ENCODE measurements around the gene AP2M1.

AP2M1 gene

GRCh38 chr3:184183679-184184078 is 9.0 kb downstream of the AP2M1 start:
- no peak for DNase-seq

GRCh38 chr3:184184546-184185230 is 10.0 kb downstream of the AP2M1 start:
- no peak for DNase-seq

GRCh38 chr3:184185461-184186183 is 11.0 kb downstream of the AP2M1 start:
- peak; percentile 99 for DNase-seq

GRCh38 chr3:184186184-184186901 is 11.7 kb downstream of the AP2M1 start, which contains the start of gene ABCF3:
Gene ABCF3, plus strand, starts transcription at chr3:184186199. Its CDS starts 9 bp downstream, at chr3:184186208.
- no peak for DNase-seq

GRCh38 chr3:184186902-184187207 is 12.2 kb downstream of the AP2M1 start:
- DNase-seq = no peak

- no peak for DNase-seq
These were observed 13.4 kb downstream of the AP2M1 start for GRCh38 chr3:184188080-184188479.

GRCh38 chr3:184189421-184189820 is 14.8 kb downstream of the AP2M1 start:
- no peak for DNase-seq

GRCh38 chr3:184192889-184193288 is 18.2 kb downstream of the AP2M1 start:
- DNase-seq = no peak

GRCh38 chr3:184193991-184194539 is 19.4 kb downstream of the AP2M1 start:
- DNase-seq = no peak

GRCh38 chr3:184196536-184196935 is 21.9 kb downstream of the AP2M1 start:
- no peak for DNase-seq

- DNase-seq = no peak
These were observed 23.9 kb downstream of the AP2M1 start for GRCh38 chr3:184198509-184198908.

- DNase-seq = no peak
These were observed 26.2 kb downstream of the AP2M1 start for GRCh38 chr3:184200825-184201224.

GRCh38 chr3:184203526-184203925 is 28.9 kb downstream of the AP2M1 start:
- DNase-seq = no peak

- no peak for DNase-seq
These were observed 34.7 kb downstream of the AP2M1 start for GRCh38 chr3:184209146-184209923.

- no peak for DNase-seq
These were observed 36.6 kb downstream of the AP2M1 start for GRCh38 chr3:184211297-184211696.

- DNase-seq = no peak
These were observed 37.1 kb downstream of the AP2M1 start for GRCh38 chr3:184211718-184212117.

- no peak for DNase-seq
These were observed 44.2 kb downstream of the AP2M1 start for GRCh38 chr3:184218814-184219213.

GRCh38 chr3:184222521-184222920 is 47.9 kb downstream of the AP2M1 start:
- no peak for DNase-seq

GRCh38 chr3:184223946-184224345 is 49.3 kb downstream of the AP2M1 start:
- no peak for DNase-seq

- DNase-seq = no peak
These were observed 52.9 kb downstream of the AP2M1 start for GRCh38 chr3:184227481-184227935.

- DNase-seq = no peak
These were observed 53.9 kb downstream of the AP2M1 start for GRCh38 chr3:184228376-184229137.
